Kidney (tissue), 14 donors: ENCODE results near the gene CARD14. TPM values are rescaled to one million over a fixed set of nuclear protein-coding genes. Genes with fewer than 3 reads are reported as not detected.

ENCODE experiments used
- DNase-seq, 5 donors: peaks; one replicate each; pipeline ENCODE4 v3.0.0-alpha.2; 2013 to 2020
- FAIRE-seq: peaks from 2 replicates; lab custom pipeline; 2012; peaks lifted over from hg19 to GRCh38; lab: Jason Lieb, UNC
- H3K27ac ChIP-seq, 2 donors: one replicate each; pipeline ENCODE4 v1.7.0; 2013; ENCODE audit warnings: low read depth in 2 of 2, low read length in 2 of 2, inconsistent platforms in 1 of 2
- H3K27me3 ChIP-seq: one replicate; pipeline ENCODE4 v1.7.1; 2013; ENCODE audit warnings: low read length, inconsistent platforms; ENCODE audit not compliant: control insufficient read depth, insufficient read depth
- H3K36me3 ChIP-seq, 3 donors: one replicate each; pipeline versions ENCODE4 v1.7.0 to v1.7.1; 2013; ENCODE audit warnings: low read length in 3 of 3, control low read depth in 1 of 3, inconsistent platforms in 1 of 3; ENCODE audit not compliant: insufficient read depth in 3 of 3, control insufficient read depth in 2 of 3
- H3K4me1 ChIP-seq, 3 donors: one replicate each; pipeline versions ENCODE4 v1.7.0 to v1.7.1; 2013; ENCODE audit warnings: low read length in 3 of 3, inconsistent platforms in 1 of 3, low read depth in 1 of 3; ENCODE audit not compliant: control insufficient read depth in 2 of 3, insufficient read depth in 2 of 3
- H3K4me3 ChIP-seq, 3 donors: one replicate each; pipeline versions ENCODE4 v1.7.0 to v1.8.1; 2013; ENCODE audit warnings: low read length in 3 of 3, control low read depth in 1 of 3, inconsistent platforms in 1 of 3
- H3K9ac ChIP-seq, 3 donors: one replicate each; pipeline versions ENCODE4 v1.7.0 to v1.7.1; 2013; ENCODE audit warnings: low read length in 3 of 3, control low read depth in 1 of 3, inconsistent platforms in 1 of 3
- H3K9me3 ChIP-seq, 3 donors: one replicate each; pipeline versions ENCODE4 v1.7.0 to v1.7.1; 2013; ENCODE audit warnings: low read length in 3 of 3, control low read depth in 1 of 3, inconsistent platforms in 1 of 3; ENCODE audit not compliant: control insufficient read depth in 2 of 3, insufficient read depth in 1 of 3
- intact Hi-C: fragments of 100-400 bp; cut with DNase I; formaldehyde crosslinking; loops from one replicate; pipeline ENCODE4 v1.11.1; 2022
- polyA plus RNA-seq: library from polyadenylated mRNA; stranded (reverse); fragments of 350-450 nt; fragmentation: Illumina TruSeq; extraction: RNeasy Lipid Tissue Mini Kit (QIAGEN cat#74804); gene quantifications from one replicate; pipeline ENCODE4 v1.2.3, GENCODE V29; 2014; ENCODE audit warnings: low read depth, low replicate concordance; ENCODE audit not compliant: insufficient read depth
- total RNA-seq: library from RNA; stranded (reverse); fragmentation: NEBNext Ultra II Directional; extraction: Animal tissue kit (Norgen Biotek cat#: 25700); gene quantifications from one replicate; pipeline ENCODE4 v1.2.1, GENCODE V29; 2021
- TF ChIP-seq, protein P1 (sequence below): IDR thresholded peaks from 3 replicates; pipeline ENCODE4 v1.5.1; 2012; ENCODE audit warnings: mild to moderate bottlenecking, moderate library complexity, borderline replicate concordance; ENCODE audit not compliant: insufficient read depth; ENCODE audit errors: extremely low read depth
- donor health status: control.
- donor health status: control.
- donor health status: control.
- donor health status: control.
- donor health status: control.
- donor health status: DM: yes; HTN: yes; CAD: no.
- donor health status: Normal renal cell carcinoma (clear cell type).

The CARD14 gene
- total and polyA plus RNA-seq, 2 donors from 2014 or later: 0.17 to 1.7 TPM

DNA sequence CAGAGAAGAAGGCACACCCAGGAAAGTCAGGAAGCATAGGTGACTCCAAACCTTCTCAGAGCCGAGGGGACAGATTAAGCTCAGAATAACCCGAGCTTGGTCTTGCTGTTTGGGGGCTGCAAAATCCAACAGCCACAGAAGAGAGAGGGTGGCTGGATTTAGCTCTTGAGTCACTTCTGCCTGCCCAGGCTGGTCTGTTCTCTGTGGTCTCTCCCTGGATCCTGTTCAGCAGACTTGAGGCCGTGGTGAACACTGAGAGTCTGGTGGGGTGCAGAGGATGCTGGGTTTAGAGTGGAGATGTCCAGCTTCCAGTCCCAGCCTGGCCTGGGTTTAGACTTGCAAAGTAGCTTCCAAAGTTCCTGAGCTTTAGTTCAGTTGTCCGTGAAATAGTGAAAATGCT lies 59.2 kb downstream of the CARD14 start:
- Histone ChIP-seq H3K4me1 (peaks cover 0 to under 1% (median 0%) of the 10 kb centered on the region in 3 donors), H3K36me3 (peaks cover 2 to 11% (median 6%) of the 10 kb centered on the region in 3 donors), H3K4me3 (no peak overlapping the region), H3K9ac (no peak overlapping the region), H3K27ac (no peak overlapping the region), H3K27me3 (no peaks in the 10 kb centered on the region), H3K9me3 (peaks cover 0 to 7% (median 3%) of the 10 kb centered on the region in 3 donors)
- no peak for DNase-seq
- TF ChIP-seq, protein P1, sequence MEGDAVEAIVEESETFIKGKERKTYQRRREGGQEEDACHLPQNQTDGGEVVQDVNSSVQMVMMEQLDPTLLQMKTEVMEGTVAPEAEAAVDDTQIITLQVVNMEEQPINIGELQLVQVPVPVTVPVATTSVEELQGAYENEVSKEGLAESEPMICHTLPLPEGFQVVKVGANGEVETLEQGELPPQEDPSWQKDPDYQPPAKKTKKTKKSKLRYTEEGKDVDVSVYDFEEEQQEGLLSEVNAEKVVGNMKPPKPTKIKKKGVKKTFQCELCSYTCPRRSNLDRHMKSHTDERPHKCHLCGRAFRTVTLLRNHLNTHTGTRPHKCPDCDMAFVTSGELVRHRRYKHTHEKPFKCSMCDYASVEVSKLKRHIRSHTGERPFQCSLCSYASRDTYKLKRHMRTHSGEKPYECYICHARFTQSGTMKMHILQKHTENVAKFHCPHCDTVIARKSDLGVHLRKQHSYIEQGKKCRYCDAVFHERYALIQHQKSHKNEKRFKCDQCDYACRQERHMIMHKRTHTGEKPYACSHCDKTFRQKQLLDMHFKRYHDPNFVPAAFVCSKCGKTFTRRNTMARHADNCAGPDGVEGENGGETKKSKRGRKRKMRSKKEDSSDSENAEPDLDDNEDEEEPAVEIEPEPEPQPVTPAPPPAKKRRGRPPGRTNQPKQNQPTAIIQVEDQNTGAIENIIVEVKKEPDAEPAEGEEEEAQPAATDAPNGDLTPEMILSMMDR: no peak
- FAIRE-seq: no peak
- intact Hi-C loops: no loop called here

DNA sequence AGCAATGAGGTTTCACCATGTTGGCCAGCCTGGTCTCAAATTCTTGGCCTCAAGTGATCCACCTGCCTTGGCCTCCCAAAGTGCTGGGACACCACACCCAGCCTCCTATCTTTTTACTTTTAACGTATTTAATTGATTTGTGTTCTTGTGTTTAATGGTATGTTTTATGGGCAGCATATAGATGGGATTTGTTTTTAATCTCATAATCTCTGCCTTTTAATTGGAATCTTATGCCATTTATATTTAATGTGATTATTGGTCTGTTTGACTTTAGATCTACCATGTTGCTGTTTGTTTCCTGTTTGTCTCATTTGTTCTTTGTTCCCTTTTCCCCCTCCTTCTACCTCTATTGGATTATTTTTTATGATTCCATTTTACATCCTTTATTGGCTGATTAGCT lies 62.6 kb downstream of the CARD14 start:
- intact Hi-C loops: no loop called here
- H3K4me1 ChIP-seq: no peaks in the 10 kb centered on the region
- TF ChIP-seq, protein P1: no peak
- H3K4me3 ChIP-seq: no peak overlapping the region
- peaks cover 2 to 33% (median 8%) of the 10 kb centered on the region in 3 donors for H3K36me3 ChIP-seq
- no peaks in the 10 kb centered on the region for H3K27me3 ChIP-seq
- peaks cover 0 to 7% (median 3%) of the 10 kb centered on the region in 3 donors for H3K9me3 ChIP-seq
- H3K9ac ChIP-seq: no peak overlapping the region
- FAIRE-seq: no peak
- DNase-seq: no peak
- H3K27ac ChIP-seq: no peak overlapping the region

DNA sequence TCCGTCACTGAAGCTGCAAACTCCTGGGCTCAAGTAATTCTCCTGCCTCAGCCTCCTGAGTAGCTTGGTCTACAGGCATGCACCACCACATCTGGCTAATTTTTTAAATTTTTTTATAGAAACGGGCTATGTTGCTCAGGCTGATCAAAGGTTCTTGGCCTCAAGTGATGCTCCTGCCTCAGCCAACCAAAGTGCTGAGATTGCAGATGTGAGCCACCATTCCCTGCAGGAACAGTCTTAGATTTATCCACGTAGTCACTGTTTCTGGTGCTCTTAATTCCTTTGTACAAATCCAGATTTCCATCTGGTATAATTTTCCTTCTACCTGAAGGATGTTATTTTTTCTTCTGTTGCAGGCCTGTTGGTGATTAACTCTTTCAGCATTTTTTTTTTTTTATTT lies 63.4 kb downstream of the CARD14 start:
- FAIRE-seq (no peak), DNase-seq (no peak)
- TF ChIP-seq, protein P1: no peak
- no peak overlapping the region for H3K9ac ChIP-seq
- peaks cover 2 to 37% (median 13%) of the 10 kb centered on the region in 3 donors for H3K36me3 ChIP-seq
- H3K27ac ChIP-seq: no peak overlapping the region
- intact Hi-C loops: no loop called here
- H3K27me3 ChIP-seq: no peaks in the 10 kb centered on the region
- peaks cover 0 to 7% (median 3%) of the 10 kb centered on the region in 3 donors for H3K9me3 ChIP-seq
- no peaks in the 10 kb centered on the region for H3K4me1 ChIP-seq
- H3K4me3 ChIP-seq: no peak overlapping the region

DNA sequence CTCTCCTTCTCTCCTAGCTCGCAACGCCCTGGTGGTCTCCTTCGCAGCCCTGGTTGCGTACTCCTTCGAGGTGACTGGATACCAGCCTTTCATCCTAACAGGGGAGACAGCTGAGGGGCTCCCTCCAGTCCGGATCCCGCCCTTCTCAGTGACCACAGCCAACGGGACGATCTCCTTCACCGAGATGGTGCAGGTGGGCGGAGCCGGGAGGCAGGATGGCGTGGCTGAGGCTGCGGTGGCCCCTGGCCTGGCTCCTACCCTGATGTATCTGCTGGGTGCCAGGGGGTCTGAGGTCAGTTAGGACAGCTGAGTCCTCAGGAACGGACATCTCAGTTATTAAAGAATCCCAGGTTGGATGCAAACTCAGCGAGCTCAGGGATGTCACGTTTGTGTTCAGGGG lies 67.1 kb downstream of the CARD14 start:
- Histone ChIP-seq H3K27ac (no peak overlapping the region), H3K4me3 (no peak overlapping the region), H3K36me3 (peaks cover 2 to 42% (median 21%) of the 10 kb centered on the region in 3 donors), H3K27me3 (no peaks in the 10 kb centered on the region), H3K9ac (no peak overlapping the region), H3K9me3 (peaks cover 0 to 7% (median 3%) of the 10 kb centered on the region in 3 donors), H3K4me1 (no peaks in the 10 kb centered on the region)
- FAIRE-seq (no peak), DNase-seq (peak in 1 of 5 donors; percentile 58)
- intact Hi-C loops: no loop called here
- TF ChIP-seq, protein P1: no peak
